ENCODE results near the gene TAF11L7.
"Not testable (repeated sequence)": the region's sequence is repeated elsewhere in the genome, so short reads cannot be mapped to it uniquely, and the experiment has no call there.

The TAF11L7 gene

GRCh38 chr5:17585658-17586057 lies at the start of gene TAF11L7:
TSS of gene TAF11L7 (minus strand) at chr5:17585758.
- DNase-seq = not testable (repeated sequence)

- no peak for DNase-seq
Measured at GRCh38 chr5:17634160-17634559, 48.6 kb upstream of the TAF11L7 start, which contains the start of gene TAF11L14. TSS of gene TAF11L14 (plus strand) at chr5:17634460.

DNA sequence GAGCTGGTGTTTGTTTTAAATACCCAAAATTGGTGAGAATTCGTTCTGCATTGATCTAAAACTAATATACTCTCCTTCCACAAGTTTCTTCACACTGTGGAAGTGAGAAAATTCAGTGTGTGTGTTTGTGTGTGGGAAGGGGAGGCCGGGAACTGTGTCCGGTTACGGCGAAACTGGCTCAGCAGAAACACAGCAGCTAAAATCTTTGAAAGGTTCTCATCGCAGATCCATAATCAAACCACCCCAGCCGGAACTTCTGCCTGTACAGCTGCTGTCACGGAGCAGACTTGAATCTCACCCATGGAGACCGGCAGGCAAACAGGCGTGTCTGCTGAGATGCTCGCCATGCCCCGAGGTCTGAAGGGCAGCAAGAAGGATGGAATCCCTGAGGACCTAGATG lies 46.2 kb upstream of the TAF11L7 start, which contains the start of gene TAF11L13:
Gene TAF11L13, plus strand, starts transcription at position 301 of the 400 bp plus-strand sequence.
- DNase-seq = not testable (repeated sequence)

DNA sequence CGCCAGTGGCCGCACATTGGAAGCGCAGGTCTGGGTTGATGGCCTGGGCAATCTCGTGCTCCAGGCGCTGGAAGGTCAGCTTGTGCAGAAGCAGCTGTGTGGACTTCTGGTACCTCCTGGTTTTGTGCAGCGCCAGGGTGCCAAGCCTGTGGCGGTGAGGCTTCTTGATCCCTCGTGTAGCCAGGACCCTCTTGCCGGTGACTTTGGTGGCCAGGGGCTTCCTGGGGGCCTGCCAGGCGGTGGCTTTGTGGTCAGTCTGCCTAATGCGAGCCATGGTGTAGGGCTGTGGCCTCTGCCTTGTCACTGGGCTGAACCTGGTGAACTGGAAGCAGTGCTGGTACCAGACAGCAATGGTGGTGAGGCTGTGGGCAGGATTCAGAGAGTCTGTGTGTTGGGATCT lies 40.1 kb upstream of the TAF11L7 start:
- DNase-seq = no peak

DNA sequence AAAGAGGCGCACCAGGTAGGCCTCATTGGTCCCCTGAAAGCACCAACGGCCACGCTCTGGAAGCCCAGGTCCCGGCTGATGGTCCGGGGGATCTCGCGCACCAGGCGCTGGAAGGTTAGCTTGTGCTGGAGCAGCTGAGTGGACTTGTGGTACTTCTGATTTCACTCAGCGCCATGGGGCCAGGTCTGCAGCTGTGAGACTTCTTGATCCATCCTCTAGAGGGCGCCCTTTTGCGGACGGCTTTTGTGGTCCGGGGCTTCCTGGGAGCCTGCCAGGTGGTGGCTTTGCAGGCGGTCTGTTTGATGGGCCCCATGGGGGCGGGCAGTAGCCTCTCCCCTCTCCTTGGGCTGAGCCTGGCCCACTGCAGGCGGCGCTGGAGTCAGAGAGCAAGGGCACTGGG lies 35.1 kb upstream of the TAF11L7 start:
- no peak for DNase-seq

DNA sequence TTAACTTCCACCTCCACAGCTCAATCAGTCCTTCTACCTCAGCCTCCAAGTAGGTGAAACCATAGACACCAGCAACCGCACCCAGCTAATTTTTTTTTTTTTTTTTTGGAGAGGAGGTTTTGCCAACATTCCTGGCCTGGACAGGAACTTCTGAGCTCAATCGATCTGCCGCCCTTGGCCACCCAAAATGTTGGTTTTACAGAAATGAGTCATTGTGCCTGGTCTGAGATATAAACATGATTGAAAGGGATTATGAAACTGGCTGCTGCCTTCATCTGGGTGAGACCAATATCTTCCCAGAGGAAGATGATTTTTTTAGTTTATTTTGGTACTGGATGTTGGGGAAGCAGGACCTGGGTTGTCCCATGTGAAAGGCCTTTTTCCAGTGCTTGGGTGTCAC lies 33.8 kb upstream of the TAF11L7 start:
- DNase-seq = no peak

DNA sequence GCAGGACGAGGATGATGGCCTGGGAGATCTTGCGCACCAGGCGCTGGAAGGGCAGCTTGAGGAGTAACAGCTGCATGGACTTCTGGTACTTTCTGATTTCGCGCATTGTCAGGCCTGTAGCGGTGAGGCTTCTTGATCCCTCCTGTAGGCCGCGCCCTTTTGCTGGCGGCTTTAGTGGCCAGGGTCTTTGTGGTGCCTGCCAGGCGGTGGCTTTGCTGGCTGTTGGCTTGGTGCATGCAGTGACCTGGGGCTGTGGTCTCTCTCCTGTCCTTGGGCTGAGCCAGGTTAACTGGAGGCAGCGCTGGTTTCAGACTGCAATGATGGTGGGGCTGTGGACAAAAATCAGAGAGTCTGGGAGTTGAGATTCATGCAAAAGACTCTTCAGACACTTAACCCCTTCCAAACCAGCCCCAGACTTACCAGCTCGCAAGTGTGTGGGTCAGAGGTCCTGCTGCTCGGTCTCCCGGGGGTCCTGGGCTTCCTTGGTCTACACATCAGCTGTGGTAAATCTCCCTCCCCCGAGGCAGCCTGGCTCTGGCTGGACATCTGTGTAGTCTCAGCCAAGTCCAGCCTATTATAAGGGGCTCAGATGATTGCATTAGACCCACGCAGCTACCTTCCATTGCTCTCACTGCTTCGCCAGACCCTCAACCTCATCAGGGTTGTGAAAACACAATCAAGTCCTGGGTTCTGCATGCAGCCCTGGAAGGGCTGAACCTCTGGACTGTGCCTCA lies 29.5 kb upstream of the TAF11L7 start:
- no peak for DNase-seq

- DNase-seq = not testable (repeated sequence)
Measured at GRCh38 chr5:17610092-17610491, 24.5 kb upstream of the TAF11L7 start, which contains the start of gene TAF11L12. TSS of gene TAF11L12 (plus strand) at chr5:17610392.

DNA sequence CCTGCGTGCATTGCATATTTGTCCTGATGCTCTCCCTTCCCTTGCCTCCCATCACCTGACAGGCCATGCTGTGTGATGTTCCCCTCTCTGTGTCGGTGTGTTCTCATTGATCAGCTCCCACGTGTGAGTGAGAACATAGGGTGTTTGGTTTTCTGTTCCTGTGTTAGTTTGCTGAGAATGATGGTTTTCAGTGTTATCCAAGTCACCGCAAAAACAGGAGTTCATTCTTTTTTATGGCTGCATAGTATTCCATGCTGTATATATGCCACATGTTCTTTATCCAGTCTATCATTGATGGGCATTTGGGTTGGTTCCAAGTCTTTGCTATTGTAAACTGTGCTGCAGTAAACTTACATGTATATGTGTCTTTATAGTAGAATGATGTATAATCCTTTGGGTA lies 21.9 kb upstream of the TAF11L7 start:
- DNase-seq = not testable (repeated sequence)

DNA sequence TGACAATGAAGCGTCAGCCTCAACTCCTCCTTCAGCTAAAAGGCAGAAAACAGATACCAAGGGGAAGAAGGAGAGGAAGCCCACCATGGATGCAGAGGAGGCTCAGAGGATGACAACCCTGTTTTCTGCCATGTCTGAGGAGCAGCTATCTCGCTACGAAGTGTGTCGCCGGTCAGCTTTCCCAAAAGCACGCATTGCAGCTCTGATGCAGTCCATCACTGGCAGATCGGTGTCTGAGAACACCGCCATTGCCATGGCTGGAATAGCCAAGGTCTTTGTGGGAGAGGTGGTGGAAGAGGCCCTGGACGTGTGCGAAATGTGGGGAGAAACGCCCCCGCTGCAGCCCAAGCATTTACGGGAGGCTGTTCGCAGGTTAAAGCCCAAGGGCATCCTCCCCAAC lies 19.4 kb upstream of the TAF11L7 start:
- DNase-seq = no peak

- DNase-seq = not testable (repeated sequence)
Measured at GRCh38 chr5:17603880-17604279, 18.3 kb upstream of the TAF11L7 start, which contains the start of gene TAF11L11. TSS of gene TAF11L11 (plus strand) at chr5:17604183.

DNA sequence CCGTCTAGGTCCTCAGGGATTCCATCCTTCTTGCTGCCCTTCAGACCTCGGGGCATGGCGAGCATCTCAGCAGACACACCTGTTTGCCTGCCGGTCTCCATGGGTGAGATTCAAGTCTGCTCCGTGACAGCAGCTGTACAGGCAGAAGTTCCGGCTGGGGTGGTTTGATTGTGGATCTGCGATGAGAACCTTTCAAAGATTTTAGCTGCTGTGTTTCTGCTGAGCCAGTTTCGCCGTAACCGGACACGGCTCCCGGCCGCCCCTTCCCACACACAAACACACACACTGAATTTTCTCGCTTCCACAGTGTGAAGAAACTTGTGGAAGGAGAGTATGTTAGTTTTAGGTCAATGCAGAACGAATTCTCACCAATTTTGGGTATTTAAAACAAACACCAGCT lies 12.2 kb upstream of the TAF11L7 start, which contains the start of gene TAF11L10:
Gene TAF11L10, minus strand, starts transcription at position 101 of the 400 bp plus-strand sequence.
- DNase-seq = not testable (repeated sequence)

GRCh38 chr5:17594255-17594654 lies 8.7 kb upstream of the TAF11L7 start, which contains the start of gene TAF11L9:
TSS of gene TAF11L9 (minus strand) at chr5:17594394.
- DNase-seq = not testable (repeated sequence)

- DNase-seq = not testable (repeated sequence)
Measured at GRCh38 chr5:17590860-17591259, 5.3 kb upstream of the TAF11L7 start, which contains the start of gene TAF11L8. TSS of gene TAF11L8 (minus strand) at chr5:17590960.
